ENCODE results near the gene PPP1R14B. TPM values are rescaled to one million over a fixed set of nuclear protein-coding genes. Genes with fewer than 3 reads are reported as not detected.
A peak's percentile ranks its signal among the peaks of the same experiment; 100 is the strongest.

The PPP1R14B gene
- total RNA-seq, 4 donors from 2014 or later: 127 to 220 (median 158) TPM

GRCh38 chr11:64268893-64269539, 22.3 kb upstream of the PPP1R14B start:
- Histone ChIP-seq H3K27ac (peak overlapping the region; percentile 95), H3K36me3 (peaks cover 25% of the 10 kb centered on the region), H3K4me3 (peak overlapping the region; percentile 69), H3K4me1 (peaks cover 37% of the 10 kb centered on the region), H3K9me3 (no peaks in the 10 kb centered on the region), H3K27me3 (no peaks in the 10 kb centered on the region)
- TF ChIP-seq POLR2AphosphoS5 (IDR thresholded peaks at IDR 0.05) (no peak), EP300 (IDR thresholded peaks at IDR 0.05) (no peak), POLR2A (IDR thresholded peaks at IDR 0.05) (no peak)
- DNase-seq (ENCODE audit: low spot score in 2 of 2): no peak
- 3% methylated on average over 12 of the region's 34 CpGs for WGBS

GRCh38 chr11:64268025-64268892, 21.5 kb upstream of the PPP1R14B start:
- Histone ChIP-seq H3K27me3 (no peaks in the 10 kb centered on the region), H3K36me3 (peaks cover 33% of the 10 kb centered on the region), H3K27ac (peak overlapping the region; percentile 95), H3K4me1 (peaks cover 37% of the 10 kb centered on the region), H3K9me3 (no peaks in the 10 kb centered on the region), H3K4me3 (peak overlapping the region; percentile 69)
- no peak for DNase-seq (ENCODE audit: low spot score in 2 of 2)
- 42% methylated on average over 16 of the region's 23 CpGs for WGBS
- no peak for TF ChIP-seq POLR2A (IDR thresholded peaks at IDR 0.05)
- TF ChIP-seq EP300 (IDR thresholded peaks at IDR 0.05): no peak
- TF ChIP-seq POLR2AphosphoS5 (IDR thresholded peaks at IDR 0.05): no peak
- no peak for TF ChIP-seq CTCF (IDR thresholded peaks at IDR 0.05)

GRCh38 chr11:64267207-64267945, 20.6 kb upstream of the PPP1R14B start:
- WGBS: 37% methylated on average over 19 of the region's 27 CpGs
- Histone ChIP-seq H3K4me3 (no peak overlapping the region), H3K27ac (peak overlapping the region; percentile 95), H3K27me3 (no peaks in the 10 kb centered on the region), H3K36me3 (peaks cover 41% of the 10 kb centered on the region), H3K4me1 (peaks cover 37% of the 10 kb centered on the region), H3K9me3 (no peaks in the 10 kb centered on the region)
- DNase-seq (ENCODE audit: low spot score in 2 of 2): no peak
- no peak for TF ChIP-seq POLR2AphosphoS5 (IDR thresholded peaks at IDR 0.05)
- no peak for TF ChIP-seq CTCF (IDR thresholded peaks at IDR 0.05)
- no peak for TF ChIP-seq EP300 (IDR thresholded peaks at IDR 0.05)
- no peak for TF ChIP-seq POLR2A (IDR thresholded peaks at IDR 0.05)

GRCh38 chr11:64266339-64266738, 19.6 kb upstream of the PPP1R14B start:
- Histone ChIP-seq H3K9me3 (no peaks in the 10 kb centered on the region), H3K27me3 (no peaks in the 10 kb centered on the region), H3K4me1 (peaks cover 27% of the 10 kb centered on the region), H3K4me3 (no peak overlapping the region), H3K27ac (no peak overlapping the region), H3K36me3 (peaks cover 52% of the 10 kb centered on the region)
- DNase-seq (ENCODE audit: low spot score in 2 of 2): no peak
- 87% methylated on average over 15 of the region's 15 CpGs for WGBS
- no peak for TF ChIP-seq EP300 (IDR thresholded peaks at IDR 0.05)
- TF ChIP-seq POLR2A (IDR thresholded peaks at IDR 0.05): no peak
- no peak for TF ChIP-seq CTCF (IDR thresholded peaks at IDR 0.05)
- TF ChIP-seq POLR2AphosphoS5 (IDR thresholded peaks at IDR 0.05): no peak

- Histone ChIP-seq H3K27me3 (no peaks in the 10 kb centered on the region), H3K4me3 (no peak overlapping the region), H3K9me3 (no peaks in the 10 kb centered on the region), H3K36me3 (peaks cover 57% of the 10 kb centered on the region), H3K4me1 (peaks cover 26% of the 10 kb centered on the region), H3K27ac (no peak overlapping the region)
- 96% methylated on average over 19 of the region's 35 CpGs for WGBS
- TF ChIP-seq EP300 (IDR thresholded peaks at IDR 0.05): no peak
- TF ChIP-seq CTCF (IDR thresholded peaks at IDR 0.05): no peak
- TF ChIP-seq POLR2AphosphoS5 (IDR thresholded peaks at IDR 0.05): no peak
- TF ChIP-seq POLR2A (IDR thresholded peaks at IDR 0.05): no peak
- no peak for DNase-seq (ENCODE audit: low spot score in 2 of 2)
These were observed 18.7 kb upstream of the PPP1R14B start for GRCh38 chr11:64265176-64266160.
